Activated T-helper 1 cell treated with Interleukin-2 at 50 U/mL for 16 hours (primary cell): ENCODE data around the gene CCDC12.
"Not testable (repeated sequence)": the region's sequence is repeated elsewhere in the genome, so short reads cannot be mapped to it uniquely, and the experiment has no call there.

Source experiments
- DNase-seq: peaks from one replicate; pipeline ENCODE4 v3.0.0-alpha.2; 2020; ENCODE audit warnings: low read depth

Gene CCDC12

GRCh38 chr3:46923559-46924350 is 52.8 kb downstream of the CCDC12 start:
- DNase-seq: no peak

GRCh38 chr3:46922871-46923558 is 53.5 kb downstream of the CCDC12 start:
- DNase-seq: no peak

GRCh38 chr3:46922426-46922825 is 54.1 kb downstream of the CCDC12 start:
- no peak for DNase-seq

GRCh38 chr3:46921871-46922271 is 54.7 kb downstream of the CCDC12 start:
- no peak for DNase-seq

- no peak for DNase-seq
These were observed 55.5 kb downstream of the CCDC12 start for GRCh38 chr3:46921041-46921440.

GRCh38 chr3:46918634-46919033 is 57.9 kb downstream of the CCDC12 start:
- no peak for DNase-seq

GRCh38 chr3:46918202-46918601 is 58.3 kb downstream of the CCDC12 start:
- no peak for DNase-seq

GRCh38 chr3:46917257-46917656 is 59.3 kb downstream of the CCDC12 start:
- DNase-seq: no peak

- no peak for DNase-seq
These were observed 59.7 kb downstream of the CCDC12 start for GRCh38 chr3:46916799-46917198.

GRCh38 chr3:46916278-46916677 is 60.3 kb downstream of the CCDC12 start:
- DNase-seq: no peak

- DNase-seq: no peak
These were observed 61.2 kb downstream of the CCDC12 start for GRCh38 chr3:46915297-46915822.

GRCh38 chr3:46914849-46915248 is 61.7 kb downstream of the CCDC12 start:
- DNase-seq: no peak

GRCh38 chr3:46913644-46914043 is 62.9 kb downstream of the CCDC12 start:
- DNase-seq: no peak

GRCh38 chr3:46912986-46913385 is 63.6 kb downstream of the CCDC12 start:
- no peak for DNase-seq

GRCh38 chr3:46910914-46911313 is 65.6 kb downstream of the CCDC12 start:
- not testable (repeated sequence) for DNase-seq

- no peak for DNase-seq
These were observed 66.3 kb downstream of the CCDC12 start for GRCh38 chr3:46910166-46910760.

- DNase-seq: peak; percentile 56
These were observed 66.9 kb downstream of the CCDC12 start for GRCh38 chr3:46909535-46910161.

GRCh38 chr3:46908986-46909534 is 67.5 kb downstream of the CCDC12 start:
- DNase-seq: no peak

GRCh38 chr3:46908294-46908985 is 68.1 kb downstream of the CCDC12 start:
- DNase-seq: no peak

GRCh38 chr3:46907960-46908293 is 68.6 kb downstream of the CCDC12 start:
- no peak for DNase-seq

GRCh38 chr3:46907271-46907670 is 69.3 kb downstream of the CCDC12 start:
- DNase-seq: no peak
